ENCODE data around the gene KAZALD1.
"Not testable (repeated sequence)": the region's sequence is repeated elsewhere in the genome, so short reads cannot be mapped to it uniquely, and the experiment has no call there.

KAZALD1 gene

GRCh38 chr10:101030496-101031127 is 31.2 kb upstream of the KAZALD1 start:
- DNase-seq = no peak

- peak; percentile 77 for DNase-seq
Observed at GRCh38 chr10:101031128-101031795, 30.5 kb upstream of the KAZALD1 start, which contains the start of the genes PDZD7 and SFXN3. TSS of gene PDZD7 (minus strand) at chr10:101031129. CDS start at chr10:101030219, 910 bp downstream. TSS of gene SFXN3 (plus strand) at chr10:101031234. CDS start at chr10:101034695, 3,461 bp downstream.

- DNase-seq = peak; percentile 8
Observed at GRCh38 chr10:101031796-101032636, 29.8 kb upstream of the KAZALD1 start.

GRCh38 chr10:101032637-101033224 is 29.1 kb upstream of the KAZALD1 start:
- DNase-seq = no peak

- DNase-seq = no peak
Observed at GRCh38 chr10:101033276-101033675, 28.5 kb upstream of the KAZALD1 start.

- DNase-seq = not testable (repeated sequence)
Observed at GRCh38 chr10:101034404-101034803, 27.4 kb upstream of the KAZALD1 start.

- DNase-seq = no peak
Observed at GRCh38 chr10:101035314-101035713, 26.5 kb upstream of the KAZALD1 start.

GRCh38 chr10:101035916-101036702 is 25.7 kb upstream of the KAZALD1 start:
- DNase-seq = no peak

- no peak for DNase-seq
Observed at GRCh38 chr10:101036726-101037125, 25.1 kb upstream of the KAZALD1 start.

GRCh38 chr10:101038484-101038883 is 23.3 kb upstream of the KAZALD1 start:
- no peak for DNase-seq

GRCh38 chr10:101040061-101040460 is 21.7 kb upstream of the KAZALD1 start:
- no peak for DNase-seq

GRCh38 chr10:101040851-101041250 is 20.9 kb upstream of the KAZALD1 start:
- DNase-seq = no peak

GRCh38 chr10:101041252-101041761 is 20.5 kb upstream of the KAZALD1 start:
- DNase-seq = peak; percentile 25

GRCh38 chr10:101042118-101042517 is 19.7 kb upstream of the KAZALD1 start:
- DNase-seq = no peak

GRCh38 chr10:101042667-101043362 is 19.0 kb upstream of the KAZALD1 start:
- DNase-seq = peak; percentile 90

- DNase-seq = no peak
Observed at GRCh38 chr10:101043363-101043707, 18.5 kb upstream of the KAZALD1 start.

- no peak for DNase-seq
Observed at GRCh38 chr10:101044117-101044516, 17.7 kb upstream of the KAZALD1 start.

GRCh38 chr10:101046332-101047238 is 15.2 kb upstream of the KAZALD1 start:
- DNase-seq = peak; percentile 17

GRCh38 chr10:101047268-101047667 is 14.5 kb upstream of the KAZALD1 start:
- no peak for DNase-seq

Data from NCI-H2227 treated with DMSO at 0.1 percent for 48 hours (cell line).